HCT116 (cell line): Measurements from ENCODE around the gene ATP8A1. TPM values are rescaled to one million over a fixed set of nuclear protein-coding genes. Genes with fewer than 3 reads are reported as not detected.

Experiments
- ATAC-seq: fragments of 200-7000 bp; cut with Tn5 transposase; 2 replicates; pipeline ENCODE4 v1.9.1; 2020; ENCODE audit warnings: mild to moderate bottlenecking, moderate library complexity
- BruUV-seq: library from RNA; stranded (reverse); fragments of 400-500 nt; replicated peaks from 2 replicates; lab custom pipeline; 2021; lab: Mats Ljungman, UMichigan
- CTCF ChIA-PET: fragments of 300-600 bp; sonication (Branson Sonifier 250); formaldehyde crosslinking; loops from one replicate; lab custom pipeline; 2021; ENCODE audit warnings: antibody characterized with exemption; lab: Charles Lee
- POLR2A ChIA-PET: fragments of 300-600, 350-600 bp; sonication (Branson Sonifier 250); formaldehyde crosslinking; loops from one replicate; lab custom pipeline; 2021; ENCODE audit warnings: antibody characterized with exemption; lab: Charles Lee
- RAD21 ChIA-PET, 2 experiments: fragments of 300-600 bp; sonication (Branson Sonifier 250); formaldehyde crosslinking; loops; one replicate each; lab custom pipeline; 2023; ENCODE audit warnings: low total read pairs in 2 of 2; ENCODE audit not compliant: uncharacterized antibody in 2 of 2, unreplicated experiment in 2 of 2, low non-redundant PET in 1 of 2; lab: Charles Lee
- DNase-seq: peaks from one replicate; pipeline ENCODE4 v3.0.0-alpha.2; 2010; ENCODE audit warnings: low read depth, low spot score
- H2AFZ ChIP-seq: fragments of 200-600 bp; shearing (Covaris generic), sonication (generic); 2 replicates; pipeline ENCODE4 v1.6.1; 2017; ENCODE audit warnings: low read depth, mixed run types, mixed read lengths, antibody characterized with exemption, low read length; ENCODE audit not compliant: poor library complexity, severe bottlenecking
- H3K27ac ChIP-seq: 2 replicates; pipeline ENCODE4 v1.5.1; 2012; ENCODE audit warnings: low read depth, low read length
- H3K27me3 ChIP-seq: fragments of 200-600 bp; sonication (generic); 2 replicates; pipeline ENCODE4 v1.6.1; 2016; ENCODE audit warnings: mixed run types, low read length, mixed read lengths; ENCODE audit not compliant: insufficient read depth
- H3K36me3 ChIP-seq, 2 experiments: fragments of 200-500 bp in 1 of 2; fragments of 200-600 bp in 1 of 2; sonication (Bioruptor generic) in 1 of 2; sonication (generic) in 1 of 2; 2 replicates each; pipeline versions ENCODE4 v1.5.1 to v1.6.1; 2014 to 2016; ENCODE audit warnings: low read length in 2 of 2, inconsistent platforms in 1 of 2, mixed read lengths in 1 of 2, mixed run types in 1 of 2; ENCODE audit not compliant: insufficient read depth in 2 of 2, control insufficient read depth in 1 of 2
- H3K4me1 ChIP-seq, 2 experiments: fragments of 200-600 bp in 1 of 2; sonication (generic) in 1 of 2; 2 replicates each; pipeline versions ENCODE4 v1.5.1 to v1.6.1; 2012 to 2017; ENCODE audit warnings: low read length in 2 of 2, inconsistent platforms in 1 of 2, mild to moderate bottlenecking in 1 of 2, mixed read lengths in 1 of 2, mixed run types in 1 of 2, moderate library complexity in 1 of 2; ENCODE audit not compliant: insufficient read depth in 2 of 2, control insufficient read depth in 1 of 2
- H3K4me2 ChIP-seq: fragments of 200-600 bp; sonication (generic); 2 replicates; pipeline ENCODE4 v1.6.1; 2017; ENCODE audit warnings: mixed run types, low read length, mixed read lengths
- H3K4me3 ChIP-seq, 2 experiments: fragments of 200-600 bp in 1 of 2; sonication (generic) in 1 of 2; replicated peaks in 1 of 2; 2 replicates each; pipeline ENCODE4 v1.5.1; 2011 to 2016; ENCODE audit warnings: low read length in 2 of 2, control low read depth in 1 of 2, low read depth in 1 of 2, mild to moderate bottlenecking in 1 of 2, mixed read lengths in 1 of 2, mixed run types in 1 of 2
- H3K79me2 ChIP-seq: fragments of 200-600 bp; sonication (generic); 2 replicates; pipeline ENCODE4 v1.6.1; 2017; ENCODE audit warnings: mild to moderate bottlenecking, mixed run types, low read length, moderate library complexity, mixed read lengths; ENCODE audit not compliant: insufficient read depth
- H3K9ac ChIP-seq: fragments of 200-600 bp; sonication (generic); 2 replicates; pipeline ENCODE4 v1.6.1; 2016; ENCODE audit warnings: low read length, mixed read lengths
- H3K9me2 ChIP-seq: fragments of 200-600 bp; sonication (generic), shearing (Covaris generic); 2 replicates; pipeline ENCODE4 v1.6.1; 2017; ENCODE audit warnings: mixed run types, mild to moderate bottlenecking, moderate library complexity; ENCODE audit not compliant: insufficient read depth
- H3K9me3 ChIP-seq, 2 experiments: fragments of 200-500 bp in 1 of 2; fragments of 200-600 bp in 1 of 2; sonication (Bioruptor generic) in 1 of 2; sonication (generic) in 1 of 2; 2 replicates each; pipeline ENCODE4 v1.6.1; 2014 to 2017; ENCODE audit warnings: low read length in 2 of 2, mixed read lengths in 2 of 2, inconsistent platforms in 1 of 2, low read depth in 1 of 2, mild to moderate bottlenecking in 1 of 2, mixed run types in 1 of 2, moderate library complexity in 1 of 2; ENCODE audit not compliant: control insufficient read depth in 1 of 2, insufficient read depth in 1 of 2
- H4K20me1 ChIP-seq: fragments of 200-600 bp; sonication (generic), shearing (Covaris generic); 2 replicates; pipeline ENCODE4 v1.6.1; 2017; ENCODE audit warnings: mixed run types, mild to moderate bottlenecking, moderate library complexity; ENCODE audit not compliant: insufficient read depth
- EGR1 ChIP-seq: IDR thresholded peaks from 2 replicates; pipeline ENCODE4 v1.6.1; 2012; ENCODE audit warnings: low read depth
- ELF1 ChIP-seq: IDR thresholded peaks from 2 replicates; pipeline ENCODE4 v1.6.1; 2012; ENCODE audit warnings: low read depth, borderline replicate concordance
- RAD21 ChIP-seq: IDR thresholded peaks from 2 replicates; pipeline ENCODE4 v1.6.1; 2012; ENCODE audit warnings: low read depth, mild to moderate bottlenecking
- SP1 ChIP-seq: IDR thresholded peaks from 2 replicates; pipeline ENCODE4 v1.6.1; 2012; ENCODE audit warnings: low read depth
- SRF ChIP-seq: IDR thresholded peaks from 2 replicates; pipeline ENCODE4 v1.6.1; 2012; ENCODE audit warnings: low read depth
- TCF7L2 ChIP-seq: IDR thresholded peaks from 2 replicates; pipeline ENCODE4 v1.7.0; 2011; ENCODE audit warnings: borderline replicate concordance, inconsistent platforms; ENCODE audit not compliant: insufficient read depth, insufficient read length; ENCODE audit errors: extremely low read depth
- ZFX ChIP-seq: fragments of 450-650 bp; IDR thresholded peaks from 2 replicates; pipeline ENCODE4 v1.6.1; 2017
- intact Hi-C: fragments of 100-400 bp; cut with micrococcal nuclease; formaldehyde crosslinking; loops from 2 replicates; pipeline ENCODE4 v1.10.0; 2022
- total RNA-seq: library from RNA; stranded (reverse); gene quantifications from one replicate; pipeline ENCODE4 v1.2.1, GENCODE V29; 2021; ENCODE audit not compliant: unreplicated experiment
- TF ChIP-seq, protein P1 (sequence below), 3 experiments: fragments of 200-600 bp in 1 of 3; sonication (generic) in 1 of 3; IDR thresholded peaks in 2 of 3; conservative IDR thresholded peaks in 1 of 3; 2 replicates each; pipeline ENCODE4 v1.5.1; 2012 to 2017; ENCODE audit warnings: low read depth in 2 of 3, low read length in 2 of 3, antibody characterized with exemption in 1 of 3, borderline replicate concordance in 1 of 3, control low read depth in 1 of 3, mild to moderate bottlenecking in 1 of 3, mixed read lengths in 1 of 3, mixed run types in 1 of 3, moderate library complexity in 1 of 3; ENCODE audit not compliant: insufficient read depth in 1 of 3

ATP8A1 gene
- total RNA-seq, 1 experiment from 2014 or later: 1.9 TPM

DNA sequence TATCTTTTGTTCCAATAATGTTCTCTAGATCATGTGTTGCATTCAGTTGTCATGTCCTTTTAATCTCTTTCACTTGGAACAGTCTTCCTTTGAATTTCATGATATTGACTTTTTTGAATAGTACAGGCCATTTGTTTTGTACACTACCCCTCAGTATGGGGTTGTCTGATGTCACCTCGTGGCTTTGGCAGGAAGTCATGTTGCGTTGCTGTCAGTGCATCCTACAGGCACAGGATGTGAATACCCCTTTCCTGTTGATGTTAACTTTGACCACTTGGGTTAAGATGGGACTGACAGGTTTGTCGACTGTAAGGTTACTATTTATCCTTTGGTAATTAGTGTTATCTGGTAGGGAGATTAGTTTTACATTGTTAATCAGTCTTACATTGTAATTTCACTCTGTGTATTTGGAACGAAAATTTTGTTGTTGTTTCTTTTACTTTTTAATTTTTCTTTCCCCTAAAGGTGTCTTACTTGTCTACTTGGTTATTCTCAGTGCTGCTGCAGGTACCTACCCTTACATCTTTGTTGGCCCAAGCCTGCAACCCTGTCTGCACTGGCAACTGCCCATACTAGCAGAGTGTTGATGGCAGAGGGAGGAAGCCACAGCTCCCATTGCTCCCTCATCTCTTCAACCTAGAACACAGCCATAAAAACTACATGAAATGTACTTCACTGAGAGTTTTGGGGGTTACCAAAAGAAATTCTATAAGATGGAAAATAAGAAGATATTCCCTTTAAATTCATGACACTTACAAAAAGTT is 14.7 kb upstream of the ATP8A1 start:
- no peaks in the 10 kb centered on the region for H3K9me2 ChIP-seq
- H3K9ac ChIP-seq: no peak overlapping the region
- H3K4me3 ChIP-seq: no peak overlapping the region
- ChIA-PET POLR2A (no interaction called here), CTCF (no interaction called here), RAD21 (no interaction called here)
- no peaks in the 10 kb centered on the region for H3K9me3 ChIP-seq
- H3K4me1 ChIP-seq: no peaks in the 10 kb centered on the region
- no peaks in the 10 kb centered on the region for H4K20me1 ChIP-seq
- ATAC-seq (no peak), DNase-seq (no peak)
- no TSS peak for BruUV-seq
- intact Hi-C loops: no loop called here
- no peak overlapping the region for H2AFZ ChIP-seq
- no peak overlapping the region for H3K27ac ChIP-seq
- no peaks in the 10 kb centered on the region for H3K36me3 ChIP-seq
- no peaks in the 10 kb centered on the region for H3K79me2 ChIP-seq
- H3K4me2 ChIP-seq: no peak overlapping the region
- TF ChIP-seq TCF7L2: no peak
- TF ChIP-seq ZFX: no peak
- TF ChIP-seq RAD21: no peak
- no peak for TF ChIP-seq ELF1
- no peak for TF ChIP-seq SRF
- TF ChIP-seq EGR1: no peak
- TF ChIP-seq SP1: no peak
- TF ChIP-seq, protein P1, sequence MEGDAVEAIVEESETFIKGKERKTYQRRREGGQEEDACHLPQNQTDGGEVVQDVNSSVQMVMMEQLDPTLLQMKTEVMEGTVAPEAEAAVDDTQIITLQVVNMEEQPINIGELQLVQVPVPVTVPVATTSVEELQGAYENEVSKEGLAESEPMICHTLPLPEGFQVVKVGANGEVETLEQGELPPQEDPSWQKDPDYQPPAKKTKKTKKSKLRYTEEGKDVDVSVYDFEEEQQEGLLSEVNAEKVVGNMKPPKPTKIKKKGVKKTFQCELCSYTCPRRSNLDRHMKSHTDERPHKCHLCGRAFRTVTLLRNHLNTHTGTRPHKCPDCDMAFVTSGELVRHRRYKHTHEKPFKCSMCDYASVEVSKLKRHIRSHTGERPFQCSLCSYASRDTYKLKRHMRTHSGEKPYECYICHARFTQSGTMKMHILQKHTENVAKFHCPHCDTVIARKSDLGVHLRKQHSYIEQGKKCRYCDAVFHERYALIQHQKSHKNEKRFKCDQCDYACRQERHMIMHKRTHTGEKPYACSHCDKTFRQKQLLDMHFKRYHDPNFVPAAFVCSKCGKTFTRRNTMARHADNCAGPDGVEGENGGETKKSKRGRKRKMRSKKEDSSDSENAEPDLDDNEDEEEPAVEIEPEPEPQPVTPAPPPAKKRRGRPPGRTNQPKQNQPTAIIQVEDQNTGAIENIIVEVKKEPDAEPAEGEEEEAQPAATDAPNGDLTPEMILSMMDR (IDR thresholded peaks at IDR 0.05 in 2 of 3, conservative IDR thresholded peaks at IDR 0.05 in 1 of 3; ENCODE audit: borderline replicate concordance in 1 of 3, insufficient read depth in 1 of 3, low read depth in 2 of 3, low read length in 2 of 3): no peak
- H3K27me3 ChIP-seq: peaks cover 46% of the 10 kb centered on the region
